Measurements from ENCODE around the gene ATXN1L. TPM values are rescaled to one million over a fixed set of nuclear protein-coding genes. Genes with fewer than 3 reads are reported as not detected.
A peak's percentile ranks its signal among the peaks of the same experiment; 100 is the strongest.
"Not testable (repeated sequence)": the region's sequence is repeated elsewhere in the genome, so short reads cannot be mapped to it uniquely, and the experiment has no call there.

ATXN1L gene
- polyA plus RNA-seq, 4 donors, result 36.5 to 38.7 (median 38.4) TPM

DNA sequence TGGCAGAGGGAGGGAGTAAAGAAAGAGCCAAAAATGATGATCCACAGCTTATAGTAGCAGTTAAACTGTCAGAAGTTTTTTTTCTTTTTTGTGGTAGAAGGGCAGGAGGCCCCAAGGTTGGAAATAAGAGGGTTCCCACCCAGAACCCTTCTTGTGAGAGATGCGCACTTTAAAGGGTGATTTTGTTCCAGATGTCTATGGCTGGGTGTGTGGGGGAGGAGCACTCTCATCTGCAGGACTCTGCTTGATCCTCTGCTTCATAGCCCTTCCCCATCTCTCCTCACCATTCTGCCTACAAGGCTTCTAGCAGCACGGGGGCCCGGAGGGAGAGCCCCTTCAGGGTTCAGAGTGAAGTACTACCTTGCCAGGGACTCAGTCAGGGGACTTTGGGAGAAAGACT is 6.4 kb downstream of the ATXN1L start:
- no peak for DNase-seq (ENCODE audit: low read depth in 4 of 4, low spot score in 3 of 4)

GRCh38 chr16:71852561-71852960 is 6.8 kb downstream of the ATXN1L start:
- DNase-seq (ENCODE audit: low read depth in 4 of 4, low spot score in 3 of 4), result no peak

- DNase-seq (ENCODE audit: low read depth in 4 of 4, low spot score in 3 of 4), result no peak
Measured at GRCh38 chr16:71853413-71853812, 7.6 kb downstream of the ATXN1L start.

GRCh38 chr16:71854369-71854948 is 8.7 kb downstream of the ATXN1L start:
- no peak for DNase-seq (ENCODE audit: low read depth in 4 of 4, low spot score in 3 of 4)

DNA sequence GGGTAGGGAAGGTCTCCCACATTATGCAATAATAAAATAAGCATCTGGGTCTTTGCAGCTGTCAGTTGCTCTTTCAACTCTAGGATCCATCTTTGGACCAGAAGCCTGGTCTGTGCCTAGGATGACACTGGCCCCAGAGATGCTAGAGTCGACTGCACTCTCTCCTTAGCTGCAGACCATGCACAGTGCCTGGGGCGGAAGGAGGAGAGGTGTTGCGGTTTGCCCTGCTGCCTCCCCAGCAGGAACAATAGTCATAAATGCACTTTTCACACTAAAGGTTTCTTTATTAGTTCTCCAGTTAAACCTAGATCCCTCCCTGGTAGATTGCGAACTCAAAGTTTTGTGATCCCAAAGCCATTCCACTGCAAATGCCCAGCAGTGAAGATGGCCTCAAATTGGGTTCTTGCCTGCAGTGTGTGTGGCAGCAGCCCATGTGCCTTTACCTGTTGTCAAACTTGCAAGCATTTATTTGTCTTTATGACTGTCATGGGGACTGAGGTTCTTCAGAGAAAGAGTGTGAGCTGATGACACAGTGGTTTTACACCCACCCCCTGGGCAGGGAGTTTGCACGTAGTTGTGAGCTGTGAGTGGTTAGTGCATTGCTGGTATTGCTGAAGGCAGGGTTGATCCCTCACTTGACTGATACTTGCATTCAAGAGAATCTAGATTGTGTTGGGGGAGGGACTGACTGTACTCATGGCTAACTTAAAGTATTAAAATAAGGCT is 10.3 kb downstream of the ATXN1L start:
- DNase-seq (ENCODE audit: low read depth in 4 of 4, low spot score in 3 of 4), result no peak

DNA sequence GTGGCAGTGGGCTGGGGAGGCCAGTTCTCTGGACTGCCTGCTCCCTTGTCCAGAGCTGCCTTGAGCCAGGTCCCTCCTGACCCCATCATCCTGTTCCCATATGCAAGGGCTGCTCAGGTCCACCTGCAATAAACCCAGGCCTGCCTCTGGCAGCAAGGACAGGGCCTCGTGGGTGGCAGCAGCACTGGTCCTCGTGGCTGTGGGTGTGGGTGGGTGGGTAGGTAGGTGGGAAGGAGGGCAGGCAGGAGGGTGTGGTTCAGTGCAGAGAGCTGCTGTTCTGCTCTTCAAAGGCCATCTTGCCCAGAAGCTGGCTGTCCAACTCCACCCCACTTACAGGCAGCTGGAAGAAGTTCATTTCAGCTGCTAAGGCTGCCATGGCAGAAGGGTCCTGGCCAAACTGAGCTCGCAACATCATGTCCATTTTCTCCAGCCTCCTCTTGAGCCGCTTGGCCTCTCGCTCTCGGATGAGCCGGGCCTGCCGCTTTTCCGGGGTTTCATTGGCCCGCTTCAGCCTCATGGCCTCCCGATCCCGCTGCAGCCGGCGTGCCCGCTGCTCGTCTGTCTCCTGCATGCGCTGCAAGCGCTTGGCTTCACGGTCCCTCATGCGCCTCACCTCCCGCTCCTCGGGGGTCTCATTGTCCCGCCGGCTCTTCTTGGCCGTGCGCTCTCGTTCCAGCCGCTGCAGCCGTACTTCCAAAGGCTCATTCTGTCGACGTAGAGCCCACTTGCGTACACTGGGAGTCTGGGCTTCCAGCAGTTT is 14.2 kb downstream of the ATXN1L start:
- DNase-seq (ENCODE audit: low read depth in 4 of 4, low spot score in 3 of 4), result no peak

DNA sequence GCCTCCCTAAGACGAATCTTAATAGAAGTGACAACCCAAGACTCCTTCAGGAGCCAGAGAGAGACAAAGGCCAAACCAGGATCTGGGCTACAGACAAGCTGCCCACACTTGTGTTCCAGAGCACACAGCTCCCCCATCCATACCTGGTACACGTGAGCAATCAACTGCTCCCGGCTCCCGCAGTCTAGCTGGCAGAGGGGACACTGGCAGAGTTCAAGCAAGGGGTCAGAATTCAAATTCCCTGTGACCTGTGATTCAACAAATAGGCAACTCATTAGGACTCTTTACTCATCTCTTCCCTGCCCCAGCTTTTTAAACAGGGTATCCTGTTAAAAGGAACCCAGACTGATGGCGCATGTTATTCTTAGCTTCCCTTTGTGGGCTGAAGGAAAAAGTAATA is 18.2 kb downstream of the ATXN1L start:
- no peak for DNase-seq (ENCODE audit: low read depth in 4 of 4, low spot score in 3 of 4)

DNA sequence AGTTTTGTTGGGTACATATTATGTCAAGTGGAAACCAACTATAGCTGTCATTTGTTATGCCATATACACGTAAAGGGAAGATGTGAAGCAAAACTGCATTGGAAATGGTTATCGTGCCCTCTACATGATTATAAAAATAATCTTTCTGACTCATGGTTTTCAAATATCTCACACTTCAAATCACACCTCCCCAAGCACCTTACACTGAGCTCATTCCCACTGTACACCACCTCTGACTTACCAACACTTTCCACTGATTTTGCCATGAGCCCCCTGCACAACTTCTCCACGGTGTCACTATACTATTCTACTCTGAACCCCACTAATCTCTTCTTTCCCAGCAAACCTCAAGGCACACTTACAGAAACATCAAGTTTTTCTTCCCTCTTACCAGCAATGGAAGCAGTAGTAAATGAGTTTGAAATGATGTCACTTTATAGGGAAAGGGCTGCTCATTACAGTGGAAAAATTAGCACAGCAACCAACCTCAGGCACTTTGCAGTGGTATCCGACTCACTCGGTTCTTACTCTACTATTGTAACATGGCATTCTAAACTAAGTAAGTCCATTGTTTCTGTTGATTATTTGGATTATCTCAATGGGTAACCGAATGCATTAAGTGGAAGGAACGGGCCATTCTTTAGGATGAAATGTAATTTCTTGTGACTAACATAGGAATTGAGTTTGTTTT is 19.5 kb downstream of the ATXN1L start:
- no peak for DNase-seq (ENCODE audit: low read depth in 4 of 4, low spot score in 3 of 4)

GRCh38 chr16:71867175-71867574 is 21.4 kb downstream of the ATXN1L start:
- not testable (repeated sequence) for DNase-seq (ENCODE audit: low read depth in 4 of 4, low spot score in 3 of 4)

DNA sequence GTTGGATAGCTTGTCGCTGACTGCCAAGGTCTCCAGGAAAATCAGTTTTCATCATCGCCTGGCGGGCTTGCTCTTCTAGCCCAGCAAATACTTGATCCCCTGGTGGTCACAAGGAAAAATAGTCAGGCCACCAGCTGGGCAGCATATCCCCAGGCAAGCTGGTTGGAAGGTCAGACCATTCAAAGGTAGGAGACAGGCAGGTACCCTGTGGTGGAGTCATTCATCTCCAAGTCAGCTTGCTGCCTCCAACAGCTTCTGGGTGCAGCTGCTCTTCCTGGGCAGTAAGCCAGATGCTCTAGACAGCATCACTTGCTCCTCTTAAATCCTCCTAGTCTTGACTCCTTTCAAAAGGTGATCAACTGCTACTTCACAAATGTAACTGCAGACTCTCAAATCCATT is 22.2 kb downstream of the ATXN1L start:
- no peak for DNase-seq (ENCODE audit: low read depth in 4 of 4, low spot score in 3 of 4)

- DNase-seq (ENCODE audit: low read depth in 4 of 4, low spot score in 3 of 4), result no peak
Measured at GRCh38 chr16:71869089-71869488, 23.3 kb downstream of the ATXN1L start.

- no peak for DNase-seq (ENCODE audit: low read depth in 4 of 4, low spot score in 3 of 4)
Measured at GRCh38 chr16:71870818-71871217, 25.0 kb downstream of the ATXN1L start.

DNA sequence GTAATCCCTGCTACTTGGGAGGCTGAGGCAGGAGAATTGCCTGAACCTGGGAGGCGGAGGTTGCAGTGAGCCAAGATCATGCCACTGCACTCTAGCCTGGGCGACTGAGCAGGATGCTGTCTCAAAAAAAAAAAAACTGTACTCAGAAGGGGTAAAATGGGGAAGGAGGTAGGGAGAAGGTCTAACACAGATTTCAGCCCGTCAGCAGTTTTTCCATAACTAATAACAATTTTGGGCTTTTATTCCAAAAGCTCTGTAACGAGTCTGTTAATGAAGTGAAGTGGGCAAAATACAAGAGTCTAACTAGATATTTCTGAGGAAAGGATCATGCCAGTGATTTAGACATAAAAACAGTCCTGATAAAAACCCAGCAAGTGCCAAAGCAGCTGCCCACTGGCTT is 27.4 kb downstream of the ATXN1L start:
- no peak for DNase-seq (ENCODE audit: low read depth in 4 of 4, low spot score in 3 of 4)

GRCh38 chr16:71878911-71879310 is 33.1 kb downstream of the ATXN1L start:
- DNase-seq (ENCODE audit: low read depth in 4 of 4, low spot score in 3 of 4), result no peak

- no peak for DNase-seq (ENCODE audit: low read depth in 4 of 4, low spot score in 3 of 4)
Measured at GRCh38 chr16:71880176-71880575, 34.4 kb downstream of the ATXN1L start.

DNA sequence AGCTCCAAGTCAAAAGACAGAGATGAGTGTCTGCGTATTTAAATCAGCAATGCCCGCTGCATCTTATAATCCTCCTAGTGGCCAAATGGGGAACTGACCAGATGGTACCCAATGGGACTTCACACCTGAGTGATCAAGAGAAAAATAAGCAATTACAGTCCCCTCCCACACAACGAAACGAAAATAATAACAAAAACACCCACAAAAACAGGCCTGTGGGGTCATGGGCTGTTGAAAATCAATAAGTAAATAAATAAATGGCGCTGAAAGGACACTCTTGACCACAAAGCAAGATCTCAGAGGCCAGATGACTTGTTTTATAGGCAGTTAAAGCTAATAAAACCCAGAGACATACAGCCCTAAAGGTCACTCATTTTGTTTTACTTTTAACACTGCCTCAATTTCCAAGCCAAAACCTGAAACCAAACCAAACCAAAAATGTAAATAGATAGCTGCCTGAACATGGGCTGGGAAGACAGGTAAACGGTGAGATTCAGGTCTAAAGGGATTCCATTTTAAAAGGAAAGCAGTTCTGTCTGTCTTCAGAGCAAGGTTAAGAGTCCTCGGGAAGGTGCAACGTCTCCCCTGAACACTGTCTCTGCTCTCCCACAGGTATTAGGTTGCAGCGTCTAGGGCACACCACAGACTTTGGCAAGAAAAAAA is 36.9 kb downstream of the ATXN1L start:
- DNase-seq (ENCODE audit: low read depth in 4 of 4, low spot score in 3 of 4), result peak; percentile 65 to 78 (median 73)

DNA sequence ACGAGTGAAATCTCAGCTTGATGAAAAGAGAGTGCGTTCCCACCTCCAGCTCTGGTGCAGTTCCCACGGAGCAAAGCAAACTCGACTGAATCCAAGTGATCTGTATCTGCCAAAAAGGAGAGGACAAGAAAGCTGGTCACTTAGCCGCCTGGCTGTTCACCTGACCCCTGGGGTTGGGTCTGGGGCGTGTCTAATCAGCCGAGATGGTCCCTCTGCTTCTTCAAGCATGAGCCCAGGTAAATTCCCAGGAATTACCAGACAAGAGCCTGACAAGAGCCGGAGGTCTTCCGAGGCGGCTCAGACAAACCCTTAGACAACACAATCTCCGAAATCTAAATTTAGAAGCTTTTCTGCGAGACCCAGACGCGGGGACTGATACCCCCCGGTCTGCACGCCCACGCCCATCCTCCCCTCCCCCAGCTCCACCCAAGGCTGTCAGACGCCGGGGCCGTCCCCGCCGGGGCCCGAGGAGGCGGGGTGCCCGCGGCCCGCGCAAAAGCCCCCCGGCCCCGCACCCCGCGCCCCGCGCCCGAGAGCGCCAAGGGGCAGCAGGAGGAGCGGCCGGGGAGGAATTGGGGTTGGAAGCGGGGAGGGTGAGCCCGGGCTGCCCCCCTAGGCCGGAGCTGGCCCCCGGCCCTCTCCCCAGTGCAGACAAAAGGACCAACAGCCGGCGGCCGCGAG is 37.5 kb downstream of the ATXN1L start:
- DNase-seq (ENCODE audit: low read depth in 4 of 4, low spot score in 3 of 4), result peak; percentile 11 to 30 (median 22)

GRCh38 chr16:71883849-71884638 is 38.3 kb downstream of the ATXN1L start, which contains the start of gene ZNF821:
ZNF821 (minus strand) TSS chr16:71884182; CDS start chr16:71879946, 4,236 bp downstream.
- peak; percentile 71 to 86 (median 82) for DNase-seq (ENCODE audit: low read depth in 4 of 4, low spot score in 3 of 4)

GRCh38 chr16:71885261-71885650 is 39.5 kb downstream of the ATXN1L start:
- no peak for DNase-seq (ENCODE audit: low read depth in 4 of 4, low spot score in 3 of 4)
